CD4-positive, alpha-beta T cell treated with Interleukin-21 for 1 hour (primary cell): ENCODE results near the gene ADAMTS17.
A peak's percentile ranks its signal among the peaks of the same experiment; 100 is the strongest.

Experiments
- DNase-seq: peaks from one replicate; pipeline ENCODE4 v3.0.0-alpha.2; 2020

Gene ADAMTS17

DNA sequence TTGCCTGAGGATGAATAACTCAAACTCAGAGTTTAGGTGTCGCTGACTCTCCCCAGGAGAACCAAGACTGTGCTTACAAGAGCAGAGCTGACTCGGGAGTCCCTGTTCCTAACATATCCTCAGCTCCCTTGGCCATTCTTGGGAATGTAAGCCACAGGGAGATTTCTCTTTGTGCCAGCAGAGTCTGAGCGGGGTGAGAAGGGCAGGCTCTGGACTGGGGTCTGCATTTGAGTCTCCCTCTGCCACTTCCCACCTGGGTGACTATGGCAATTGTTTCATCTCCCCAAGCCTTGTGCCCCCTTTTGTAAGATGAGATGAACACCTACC lies 126.0 kb downstream of the ADAMTS17 start:
- no peak for DNase-seq

DNA sequence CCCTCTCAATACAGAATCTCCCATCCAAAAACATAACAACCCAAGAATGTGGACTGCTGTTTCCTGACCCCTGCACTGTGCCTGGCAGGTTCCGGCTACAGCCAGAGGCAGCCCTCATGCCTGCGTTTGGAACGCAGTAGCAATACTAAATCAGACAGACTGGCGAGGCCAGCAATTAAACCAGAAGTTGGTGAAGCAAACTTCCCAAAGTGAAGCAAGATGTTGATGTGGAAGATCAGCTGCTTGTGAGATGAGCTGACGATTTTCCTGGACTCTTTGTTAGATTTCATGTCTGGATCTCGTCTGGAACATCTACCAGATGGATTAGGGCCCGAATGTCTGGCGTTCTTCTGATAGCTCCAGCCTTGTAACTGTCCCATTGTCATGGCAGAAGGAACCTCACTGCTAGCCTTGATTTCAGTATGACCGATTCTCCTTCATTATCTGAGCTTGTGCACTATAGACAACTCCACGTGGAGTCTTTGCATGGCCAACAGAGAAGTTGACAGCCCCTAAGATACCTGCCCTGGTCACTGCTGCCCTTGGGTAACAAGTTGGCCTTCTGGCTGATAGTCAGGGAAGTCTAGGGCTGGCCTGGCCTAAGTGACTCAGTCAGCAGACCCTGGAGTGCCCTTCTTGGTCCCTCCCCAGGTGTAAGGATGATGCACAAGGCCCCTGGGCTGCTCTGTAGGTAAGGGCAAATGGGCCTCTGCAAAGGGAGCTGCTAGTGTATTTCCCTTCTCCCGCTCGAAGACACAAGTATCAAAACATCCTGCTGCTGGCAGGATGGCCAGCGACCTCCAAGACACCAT lies 126.5 kb downstream of the ADAMTS17 start:
- DNase-seq = no peak

DNA sequence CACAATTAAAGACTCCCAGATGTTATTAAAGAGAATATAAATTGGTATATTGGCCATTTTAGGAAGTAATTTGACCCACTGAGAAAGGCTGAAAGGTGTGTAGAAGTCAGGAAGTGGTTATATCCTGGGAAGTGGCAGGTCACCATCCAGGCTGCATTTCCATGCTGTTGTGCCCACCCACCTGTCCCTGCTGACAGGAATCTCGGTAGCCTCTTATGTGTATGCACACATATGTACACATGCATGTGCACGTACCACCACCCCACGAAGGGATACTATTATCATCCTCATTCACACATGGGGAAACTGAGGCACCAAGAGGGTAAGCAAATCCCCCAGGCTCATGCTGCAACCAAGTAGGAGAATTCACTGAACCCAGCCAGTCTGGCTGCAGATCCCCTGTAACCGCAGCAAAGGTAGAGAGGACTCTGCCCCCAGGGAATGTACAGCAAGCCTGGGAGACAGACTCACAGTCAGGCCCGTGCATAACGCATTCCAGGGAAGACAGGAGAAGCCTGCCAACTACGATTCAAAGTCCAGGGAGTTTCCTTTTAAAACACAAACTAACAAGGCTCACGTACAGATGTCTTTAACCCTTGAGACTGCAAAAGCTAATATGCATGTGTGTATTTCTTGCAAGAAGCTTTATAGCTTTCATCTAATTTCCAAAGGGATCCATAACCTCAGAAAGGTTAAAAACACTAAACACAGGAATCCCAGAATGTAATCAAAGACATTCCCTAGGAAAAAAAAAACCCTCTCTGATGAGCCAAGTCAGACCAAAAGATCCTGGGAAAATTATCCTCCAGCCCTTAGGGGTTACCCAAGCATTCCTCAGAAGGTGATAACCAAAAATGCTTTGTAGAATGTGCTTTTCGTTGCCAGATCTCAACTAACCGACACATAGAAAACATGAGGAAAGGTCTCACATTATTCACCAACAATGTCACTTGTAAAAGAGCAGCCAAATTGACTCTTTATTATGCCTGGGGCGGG lies 129.6 kb downstream of the ADAMTS17 start:
- DNase-seq = no peak

DNA sequence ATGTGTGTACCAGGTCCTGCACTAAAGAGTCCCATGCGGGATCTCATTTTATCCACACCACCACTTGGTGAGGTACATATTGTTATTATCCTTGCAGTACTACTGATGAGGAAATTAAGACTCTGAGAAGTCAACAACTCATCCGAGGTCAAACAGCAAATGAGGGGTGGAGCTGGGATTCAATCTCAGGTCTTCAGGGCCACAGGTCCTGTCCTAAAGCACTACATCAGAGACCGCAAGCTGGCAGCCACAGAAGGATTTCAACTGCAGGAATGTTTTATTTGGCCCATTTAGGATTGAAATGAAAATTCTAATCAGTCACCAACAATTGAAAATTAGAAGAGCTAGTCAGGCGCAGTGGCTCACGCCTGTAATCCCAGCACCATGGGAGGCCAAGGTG lies 131.4 kb downstream of the ADAMTS17 start:
- DNase-seq = no peak

DNA sequence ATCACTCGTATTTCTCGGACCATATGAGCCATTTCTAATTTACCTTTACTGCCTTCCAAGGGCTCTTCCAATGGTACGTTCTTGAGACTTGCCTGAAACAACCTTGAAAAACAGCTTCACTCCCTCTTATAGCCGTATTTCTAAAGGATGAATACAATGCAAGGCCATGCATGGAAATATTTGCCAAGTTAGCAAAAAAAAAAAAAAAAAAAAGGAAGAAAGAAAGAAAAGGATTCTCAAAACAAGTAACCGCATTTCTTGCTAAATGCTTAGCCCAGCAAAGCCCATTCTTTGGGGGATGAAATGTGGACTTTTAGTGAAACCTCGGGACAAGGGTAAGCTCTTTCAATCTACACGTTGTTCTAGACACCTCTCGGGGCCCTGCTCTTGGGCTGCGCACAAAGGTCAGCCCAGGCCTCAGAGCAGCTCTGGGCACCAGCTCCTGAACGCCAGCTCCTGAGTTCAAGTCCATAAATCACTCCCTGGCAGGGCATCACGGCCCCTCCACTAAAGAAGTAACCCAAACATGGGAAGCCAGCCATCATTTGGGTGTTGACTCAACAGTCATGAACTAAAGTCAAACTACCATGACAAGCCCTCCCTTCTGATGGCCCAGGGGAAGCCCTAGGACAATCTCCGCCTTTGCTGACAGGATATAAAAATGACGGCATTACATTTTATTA lies 132.7 kb downstream of the ADAMTS17 start:
- DNase-seq = no peak

DNA sequence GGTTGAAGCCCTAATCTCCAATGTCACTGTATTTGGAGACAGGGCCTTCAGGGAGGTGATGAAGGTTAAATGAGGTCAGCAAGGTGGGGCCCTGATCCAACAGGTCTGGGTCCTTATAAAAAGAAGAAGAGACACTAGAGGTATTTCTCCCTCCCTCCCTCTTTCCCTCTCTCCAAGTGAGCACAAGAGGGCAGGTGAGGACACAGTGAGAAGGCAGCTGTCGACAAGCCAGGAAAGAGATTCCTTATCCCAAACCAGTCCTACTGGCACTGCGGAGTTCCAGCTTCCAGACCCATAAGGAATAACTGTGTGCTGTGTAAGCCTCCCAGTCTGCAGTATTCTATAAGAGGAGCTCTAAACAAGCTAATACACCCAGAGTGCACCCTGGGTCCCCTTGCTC lies 134.7 kb downstream of the ADAMTS17 start:
- DNase-seq = no peak

DNA sequence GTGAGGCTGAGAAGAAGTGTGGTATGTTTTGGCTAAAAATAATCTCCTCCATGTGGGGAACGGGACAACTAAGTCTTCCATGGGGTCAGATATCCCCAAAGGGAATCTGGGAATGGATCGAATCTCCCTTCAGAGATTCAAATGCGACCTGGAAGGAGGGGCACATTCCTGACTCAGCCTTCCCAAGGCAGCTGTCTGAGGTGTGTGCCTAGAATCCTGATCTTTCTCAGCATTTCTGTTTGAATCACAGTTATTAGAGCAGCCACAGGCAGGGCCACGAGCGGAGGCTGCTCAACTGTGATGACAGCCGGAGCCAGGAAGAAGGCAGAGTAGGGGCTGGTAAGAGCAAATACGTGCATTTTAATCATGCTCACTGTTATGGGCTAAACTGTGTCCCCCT lies 135.1 kb downstream of the ADAMTS17 start:
- DNase-seq = no peak

DNA sequence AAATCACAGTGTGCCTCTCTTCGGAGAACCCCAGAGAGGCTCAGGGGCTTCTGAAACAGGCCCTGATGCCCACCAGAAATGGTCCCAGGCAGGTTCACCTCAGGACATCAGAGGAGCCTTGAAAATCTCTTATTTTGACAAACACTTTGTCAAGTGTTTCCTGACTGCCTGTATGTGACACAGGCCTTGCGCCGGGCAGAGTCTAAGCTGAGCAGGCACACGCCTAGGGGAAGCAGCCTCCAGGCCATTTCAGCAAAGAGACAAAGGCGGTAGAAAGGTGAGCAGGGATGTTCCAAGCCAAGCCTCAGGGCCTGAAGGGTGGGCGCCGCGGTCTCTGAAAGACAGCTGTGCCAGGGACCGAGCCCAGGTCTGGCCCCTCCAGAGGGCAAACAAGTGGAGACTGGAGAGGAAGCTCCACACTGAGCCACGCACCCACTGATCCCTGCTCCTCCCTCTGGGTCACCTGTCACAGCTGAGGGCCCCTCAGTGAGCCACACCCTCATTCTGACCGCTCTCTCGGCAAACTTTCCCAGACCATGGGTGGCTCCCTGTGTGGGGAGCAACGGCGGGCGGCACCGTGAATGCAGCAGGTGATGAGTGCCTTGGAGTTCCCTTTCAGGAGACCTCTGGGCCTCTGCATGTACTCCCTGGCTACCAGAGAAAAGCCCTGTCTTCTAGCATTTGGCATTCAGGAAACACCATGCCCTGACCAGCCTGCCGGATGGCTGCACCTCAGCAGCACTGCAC lies 136.1 kb downstream of the ADAMTS17 start:
- no peak for DNase-seq

DNA sequence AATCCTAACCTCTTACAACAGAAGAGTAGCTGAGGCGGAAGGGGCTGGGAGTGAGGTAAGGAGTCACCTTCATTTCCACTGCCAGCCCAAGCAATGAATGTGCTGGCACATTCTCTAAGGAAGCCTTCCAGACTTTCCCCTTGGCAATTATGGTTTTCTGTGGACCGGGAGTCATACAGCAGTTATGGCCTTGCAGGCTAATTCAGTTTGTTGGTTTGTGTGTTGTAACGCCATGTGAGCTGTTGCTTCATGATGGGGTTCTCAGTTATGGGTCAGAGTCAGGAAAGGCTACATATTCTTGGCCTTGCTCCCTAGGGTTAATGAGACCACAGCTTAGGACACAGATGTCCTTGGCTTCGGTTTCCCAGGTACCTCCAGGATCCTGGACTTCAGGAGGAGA lies 137.0 kb downstream of the ADAMTS17 start:
- no peak for DNase-seq

DNA sequence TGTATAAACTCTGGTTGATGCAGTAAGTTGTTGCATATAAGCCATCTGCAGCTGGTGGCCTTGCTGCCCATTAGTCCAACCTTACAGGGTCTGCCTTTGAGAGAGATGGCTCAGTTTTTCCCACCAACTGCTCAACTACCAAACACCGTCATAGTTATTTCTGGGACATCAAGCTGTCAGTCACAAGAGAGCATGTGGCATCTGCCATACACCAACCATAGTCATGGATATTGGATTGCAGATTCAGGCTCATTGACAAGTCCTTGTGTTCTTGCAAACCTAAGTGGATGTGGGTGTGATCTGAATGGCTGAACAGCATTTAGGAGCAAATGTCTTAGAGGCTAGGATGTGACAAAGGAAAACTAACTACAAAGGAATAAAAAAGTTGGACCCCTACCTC lies 137.6 kb downstream of the ADAMTS17 start:
- no peak for DNase-seq

DNA sequence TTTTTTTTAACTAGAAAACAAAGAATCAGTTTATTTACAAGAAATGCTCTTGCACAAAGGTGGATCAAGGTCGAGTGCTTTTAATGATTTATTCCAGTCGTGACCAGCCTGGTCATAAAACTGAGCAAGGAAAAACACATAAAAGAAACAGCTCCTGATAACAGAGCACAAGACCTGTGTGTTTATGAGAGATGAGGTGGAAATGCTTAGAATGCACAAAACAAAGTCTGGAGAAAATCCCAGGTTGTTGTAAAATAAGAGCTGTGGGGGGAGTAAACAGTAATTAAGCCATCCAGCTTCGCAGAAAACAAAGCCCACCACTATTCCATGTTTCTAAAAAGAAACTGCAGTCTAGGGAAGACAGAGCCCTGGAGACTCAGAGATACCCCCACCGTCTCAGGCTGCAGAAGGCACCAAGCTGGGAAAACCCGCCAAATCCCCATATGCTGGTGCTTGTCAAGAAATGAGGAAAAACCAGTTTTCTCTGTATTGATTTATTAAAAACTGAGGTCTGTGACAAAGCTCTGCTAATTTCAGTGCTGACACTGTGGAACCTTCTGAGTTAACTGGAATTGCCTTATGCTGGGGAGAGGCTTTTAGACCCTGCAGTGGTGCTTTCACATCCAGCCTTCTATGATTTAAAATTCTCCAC lies 139.3 kb downstream of the ADAMTS17 start:
- no peak for DNase-seq

DNA sequence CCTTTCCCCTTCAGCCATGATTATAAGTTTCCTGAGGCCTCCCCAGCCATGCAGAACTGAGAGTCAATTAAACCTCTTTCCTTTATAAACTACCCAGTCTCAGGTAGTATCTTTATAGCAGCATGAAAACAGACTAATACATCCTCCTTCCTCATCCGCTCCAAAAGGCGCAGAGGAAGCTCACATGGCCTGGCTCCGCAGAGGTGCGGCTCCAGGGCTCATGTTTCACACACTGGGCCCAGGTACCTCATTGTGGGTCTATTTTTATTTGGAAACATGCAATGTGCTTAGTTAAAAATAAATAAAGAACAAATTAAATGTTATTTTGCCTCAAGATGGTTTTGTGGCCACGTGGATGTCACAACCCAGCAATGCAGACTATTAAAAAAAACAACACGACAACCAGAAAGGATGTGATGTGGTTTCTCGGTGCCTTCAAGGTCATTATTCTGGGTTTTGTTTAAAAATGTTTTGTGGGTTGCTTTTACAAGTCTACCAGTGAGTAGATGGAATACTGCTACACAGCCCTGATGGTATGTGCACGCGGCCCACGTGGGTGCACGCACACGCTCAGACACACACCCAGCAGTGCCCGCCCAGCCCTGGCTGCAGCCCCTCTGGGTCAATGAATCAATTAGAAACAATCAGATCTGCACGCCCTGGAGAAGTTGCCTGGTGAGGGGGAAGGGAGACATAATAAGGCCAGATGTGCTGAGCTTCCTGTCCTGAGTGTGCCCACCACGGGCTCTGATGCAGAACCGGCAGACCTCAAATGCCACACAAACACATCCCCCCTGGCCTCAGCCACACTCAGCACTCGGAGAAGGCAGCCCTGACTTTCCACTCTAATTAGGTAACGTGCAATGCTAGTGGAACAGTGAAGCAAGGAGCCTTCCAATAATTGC lies 140.1 kb downstream of the ADAMTS17 start:
- peak; percentile 1 for DNase-seq

DNA sequence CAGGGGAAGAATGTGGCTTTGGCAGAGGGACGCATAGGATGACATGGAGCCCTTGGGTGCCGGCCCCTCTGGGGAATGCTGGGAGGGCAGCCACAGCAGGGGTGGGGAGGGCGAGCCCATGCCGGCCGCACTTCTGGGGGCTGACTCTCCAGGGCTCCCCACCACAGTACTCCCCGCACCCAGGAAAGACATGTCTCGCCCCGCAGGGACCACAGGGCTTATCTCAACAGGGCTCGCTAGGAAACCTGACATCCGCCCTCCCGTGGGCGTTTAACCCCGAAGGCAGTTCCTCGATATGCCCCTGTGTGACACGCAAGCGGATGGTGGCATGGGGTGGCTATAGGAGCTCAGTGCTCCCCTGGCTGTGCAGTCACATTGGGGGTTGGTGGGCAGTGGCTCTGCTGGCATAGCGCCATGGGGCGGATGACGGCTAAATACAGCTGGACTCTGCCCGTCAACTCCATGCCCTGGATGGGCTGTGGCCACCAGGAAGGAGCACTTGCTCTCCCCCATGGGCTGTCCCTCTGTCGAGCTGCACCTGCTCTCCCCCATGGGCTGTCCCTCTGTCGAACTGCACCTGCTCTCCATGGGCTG lies 141.4 kb downstream of the ADAMTS17 start:
- no peak for DNase-seq

DNA sequence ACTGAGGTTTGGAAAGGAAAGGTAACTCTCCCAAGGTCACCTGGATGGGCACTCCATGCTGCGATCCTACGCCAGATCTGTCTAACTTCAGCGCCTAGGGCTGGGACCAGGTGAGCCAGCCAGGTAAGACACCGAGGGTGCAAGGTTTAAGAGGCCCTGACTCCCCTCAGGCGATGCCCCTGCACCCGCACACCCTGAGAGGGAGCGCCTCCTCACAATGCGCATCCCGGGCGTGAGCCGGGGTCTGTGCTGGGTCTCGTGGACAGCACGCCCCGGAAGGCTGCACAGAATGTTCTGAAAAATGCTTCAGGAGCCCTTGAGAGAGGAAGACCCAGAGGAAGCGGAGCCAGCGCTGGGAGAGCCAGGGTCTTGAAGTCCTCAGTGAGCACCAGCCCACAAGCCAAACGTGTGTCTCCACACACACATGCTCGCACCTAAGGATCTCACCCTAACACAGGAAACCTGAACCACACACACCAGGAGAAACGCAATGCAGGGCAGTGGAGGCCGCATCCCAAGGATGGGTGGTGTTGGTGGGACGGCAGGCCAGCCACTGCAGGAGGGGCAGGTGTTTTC lies 142.0 kb downstream of the ADAMTS17 start:
- no peak for DNase-seq

DNA sequence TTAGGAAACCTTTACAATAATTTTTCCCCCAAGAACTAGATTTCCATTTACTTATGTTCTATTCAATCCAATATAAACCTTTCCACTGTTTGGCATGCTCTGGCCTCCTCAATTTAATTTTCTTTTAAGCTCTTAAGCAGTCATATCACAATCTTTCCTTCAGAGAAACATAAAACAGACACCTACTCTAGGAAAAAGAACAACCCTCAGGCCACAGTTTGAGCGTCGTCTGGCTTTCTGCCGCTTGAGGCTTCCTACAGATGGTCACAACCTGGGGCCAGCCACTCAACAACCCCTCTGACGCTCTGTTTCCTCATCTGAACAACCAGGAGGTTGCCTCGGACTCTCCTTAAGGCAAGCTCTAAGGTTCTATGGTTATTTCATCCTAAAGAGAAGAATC lies 143.3 kb downstream of the ADAMTS17 start:
- DNase-seq = no peak

DNA sequence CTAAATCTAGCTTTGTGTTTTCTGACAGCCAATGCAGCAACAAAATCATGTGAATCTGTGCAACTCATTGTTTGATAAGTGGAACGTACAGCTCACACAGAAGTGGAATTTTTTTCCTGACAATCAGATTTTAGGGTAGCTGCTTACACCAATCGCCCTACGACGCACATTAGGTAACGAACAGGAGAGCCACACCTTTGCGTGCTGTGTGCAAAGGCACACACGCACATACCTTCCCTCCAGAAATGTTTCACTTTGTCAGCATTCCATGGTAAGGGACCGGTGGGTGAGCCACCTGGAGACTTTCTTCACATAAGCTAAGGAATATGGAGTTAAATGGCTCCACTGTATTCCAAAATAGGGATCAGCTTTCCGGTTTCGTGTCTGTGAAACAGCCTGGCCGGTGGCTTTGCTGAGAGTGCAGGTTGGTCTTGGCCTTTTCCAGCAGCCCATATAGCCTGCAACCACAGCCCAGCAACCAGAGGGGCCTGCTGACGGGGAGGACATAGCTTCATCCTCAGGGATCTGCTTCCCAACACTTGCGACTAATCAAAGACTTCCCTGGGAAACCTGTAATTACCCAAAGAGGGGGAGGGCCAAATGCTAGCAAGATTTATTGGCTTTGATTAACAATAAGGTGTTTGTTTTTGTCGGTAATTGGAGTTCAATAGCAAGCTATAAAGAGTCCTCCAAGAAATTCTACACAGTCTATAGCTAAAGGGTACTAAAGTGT lies 145.3 kb downstream of the ADAMTS17 start:
- no peak for DNase-seq

DNA sequence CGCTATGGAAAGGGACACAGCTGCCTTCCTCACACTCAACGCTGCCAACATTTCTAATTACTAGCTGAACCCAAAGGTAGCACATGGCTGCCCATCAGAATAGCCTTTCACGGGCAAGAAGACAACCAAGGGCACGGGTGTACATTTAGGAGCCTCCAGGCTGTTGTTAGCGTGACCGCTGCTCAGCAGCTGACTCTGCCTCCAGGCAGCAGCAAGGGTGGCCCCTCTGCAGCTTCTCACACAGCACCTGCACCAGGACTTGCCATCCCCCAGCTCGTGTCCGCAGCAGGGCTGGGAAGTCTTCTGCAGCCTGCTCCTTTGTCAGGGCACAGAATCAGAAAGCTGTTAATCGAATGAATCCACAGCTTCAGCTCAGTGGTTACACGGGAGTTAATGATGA lies 146.8 kb downstream of the ADAMTS17 start:
- DNase-seq = no peak

DNA sequence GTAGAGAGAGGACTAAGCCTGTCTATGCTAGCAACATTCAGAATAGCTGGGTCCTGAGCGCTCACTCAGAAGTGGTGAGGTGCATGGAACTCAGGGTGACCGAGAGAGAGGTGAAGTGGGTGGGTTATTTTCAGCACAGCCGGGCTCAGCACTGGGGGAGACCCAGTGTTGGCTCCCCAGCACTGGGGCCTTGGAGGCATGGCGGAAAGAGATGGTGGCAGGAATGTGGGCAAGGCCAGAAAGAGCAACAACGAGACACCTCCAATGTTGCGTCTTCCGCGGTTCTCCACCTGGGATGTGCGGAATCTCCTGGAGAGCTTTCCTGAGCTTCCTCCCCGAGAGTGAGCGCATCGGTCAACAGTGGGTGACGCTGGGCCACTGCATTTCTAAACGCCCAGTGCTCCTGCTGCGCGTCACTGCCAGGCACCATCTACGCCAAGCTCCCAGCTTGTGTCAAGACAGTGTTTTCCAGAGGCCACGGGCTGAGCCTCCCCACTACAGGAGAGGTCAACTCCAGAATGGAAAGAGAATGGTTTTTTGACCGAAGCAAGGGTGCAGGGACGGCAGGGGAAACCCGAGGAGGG lies 148.4 kb downstream of the ADAMTS17 start:
- DNase-seq = no peak
